AG04450 (cell line): ENCODE data around the gene KCP. TPM values are rescaled to one million over a fixed set of nuclear protein-coding genes. Genes with fewer than 3 reads are reported as not detected.

ENCODE experiments used
- CTCF ChIA-PET: fragments of 300-600, 350-600 bp; formaldehyde crosslinking; extraction: SDS; loops from one replicate; lab custom pipeline; 2022; ENCODE audit warnings: antibody characterized with exemption, inconsistent platforms; lab: Charles Lee
- POLR2A ChIA-PET: fragments of 350-600 bp; formaldehyde crosslinking; extraction: SDS; loops from one replicate; lab custom pipeline; 2021; ENCODE audit warnings: antibody characterized with exemption, inconsistent platforms; lab: Yijun Ruan, JAX
- DNase-seq: peaks from one replicate; pipeline ENCODE4 v3.0.0-alpha.2; 2011; ENCODE audit warnings: low read depth, low spot score
- H3K27ac ChIP-seq: one replicate; pipeline ENCODE4 v1.5.1; 2012; ENCODE audit warnings: low read depth, low read length, control low read depth
- H3K27me3 ChIP-seq: one replicate; pipeline ENCODE4 v1.6.0; 2012; ENCODE audit warnings: low read length; ENCODE audit not compliant: control insufficient read depth, insufficient read depth
- H3K4me3 ChIP-seq: 2 replicates; pipeline ENCODE4 v1.5.1; 2011; ENCODE audit warnings: mild to moderate bottlenecking, low read depth, low read length, control low read depth
- H3K9me3 ChIP-seq: 2 replicates; pipeline ENCODE4 v1.5.1; 2012; ENCODE audit warnings: low read length; ENCODE audit not compliant: control insufficient read depth, insufficient read depth
- CTCF ChIP-seq: IDR thresholded peaks from 2 replicates; pipeline ENCODE4 v1.5.1; 2011; ENCODE audit warnings: low read depth, low read length, control low read depth, inconsistent platforms
- polyA plus RNA-seq: library from polyadenylated mRNA; depleted of rRNA; stranded (reverse); fragments of >200 nt; gene quantifications from 2 replicates; pipeline ENCODE4 v1.2.3, GENCODE V29; 2011

The KCP gene
- polyA plus RNA-seq, 1 experiment: 0.04 TPM

DNA sequence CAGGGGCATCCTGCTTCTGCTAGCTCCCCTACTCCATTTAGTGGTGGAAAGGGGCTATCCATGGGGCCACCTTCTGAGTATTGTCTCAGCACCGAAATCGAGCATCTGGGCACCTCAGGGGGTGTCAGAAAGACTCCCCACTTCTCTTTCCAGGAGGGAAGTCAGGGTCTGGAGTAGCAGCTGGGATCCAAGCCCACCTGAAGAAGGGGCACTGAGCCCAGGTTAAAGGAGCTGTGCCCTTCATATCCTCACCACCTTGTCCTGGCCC lies 77.7 kb downstream of the KCP start:
- DNase-seq: no peak
- Histone ChIP-seq H3K9me3 (no peaks in the 10 kb centered on the region; the same call in 1 of the 2 replicates), H3K27ac (peak overlapping the region; percentile 90), H3K4me3 (peak overlapping the region; percentile 93), H3K27me3 (no peaks in the 10 kb centered on the region)
- CTCF ChIA-PET: interaction anchor here (2.5 kb wide), 1 partner anchor 10 kb away, joined by 14 read pairs; no protein-coding TSS in a partner anchor
- POLR2A ChIA-PET: interaction anchor here (0.5 to 3.0 kb wide), 7 partner anchors 9 to 94 kb away, joined by 3 to 17 read pairs (median 5); partner anchors contain the start of genes ATP6V1F and CALU
- no peak for TF ChIP-seq CTCF

DNA sequence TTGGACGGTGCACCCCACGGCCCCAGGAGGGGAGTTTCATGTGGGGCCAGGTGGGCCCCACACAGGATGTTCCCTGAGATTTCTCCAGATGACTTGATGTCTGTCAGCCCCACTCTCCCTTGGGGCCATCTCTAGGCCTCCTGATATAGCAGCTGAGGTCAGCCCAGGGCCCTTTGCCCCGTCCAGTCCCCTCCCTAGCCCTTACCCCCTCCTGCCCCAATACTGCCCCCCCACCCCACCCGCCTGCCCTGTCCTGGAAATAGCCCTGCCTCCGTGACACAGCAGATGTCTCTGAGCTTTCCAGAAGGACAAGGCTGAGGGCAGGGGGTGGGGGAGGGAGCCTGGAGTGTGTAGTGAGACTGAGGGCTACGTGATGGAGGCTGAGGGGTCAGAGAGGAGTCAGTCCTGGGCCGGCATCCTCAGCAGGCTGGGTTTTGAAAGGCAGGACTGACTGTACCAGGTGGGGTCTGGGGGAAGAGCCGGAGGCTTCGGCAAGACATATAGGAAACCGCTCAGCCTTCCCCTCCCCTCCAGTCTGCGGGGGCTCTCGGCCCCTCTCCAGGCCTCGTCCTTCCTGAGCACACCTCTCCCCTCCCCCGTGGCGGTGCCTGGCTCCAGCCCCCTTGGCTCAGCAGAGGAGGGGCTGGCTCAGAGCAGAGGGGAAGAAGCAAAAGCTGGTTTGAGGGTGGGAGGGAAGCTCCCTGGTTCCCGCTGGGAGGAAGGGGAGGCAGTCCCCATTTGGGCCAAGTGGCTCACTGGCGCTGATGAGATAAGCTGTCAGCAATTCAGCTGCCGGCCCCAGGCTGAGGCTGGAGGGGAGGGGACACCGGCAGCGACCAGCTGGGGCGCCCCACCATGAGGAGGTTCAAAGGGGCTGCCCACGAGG lies 78.3 kb downstream of the KCP start:
- Histone ChIP-seq H3K27me3 (no peaks in the 10 kb centered on the region), H3K4me3 (peak overlapping the region; percentile 93), H3K9me3 (no peaks in the 10 kb centered on the region; the same call in 1 of the 2 replicates), H3K27ac (peak overlapping the region; percentile 90)
- no peak for TF ChIP-seq CTCF
- DNase-seq: no peak
- ChIA-PET POLR2A (interaction anchor here (0.6 to 3.0 kb wide), 12 partner anchors 10 to 93 kb away, joined by 3 to 17 read pairs (median 6); partner anchors contain the start of genes ATP6V1F, CALU and OPN1SW), CTCF (interaction anchor here (0.7 to 2.5 kb wide), 2 partner anchors 10 to 132 kb away, joined by 3 to 14 read pairs; no protein-coding TSS in a partner anchor)

DNA sequence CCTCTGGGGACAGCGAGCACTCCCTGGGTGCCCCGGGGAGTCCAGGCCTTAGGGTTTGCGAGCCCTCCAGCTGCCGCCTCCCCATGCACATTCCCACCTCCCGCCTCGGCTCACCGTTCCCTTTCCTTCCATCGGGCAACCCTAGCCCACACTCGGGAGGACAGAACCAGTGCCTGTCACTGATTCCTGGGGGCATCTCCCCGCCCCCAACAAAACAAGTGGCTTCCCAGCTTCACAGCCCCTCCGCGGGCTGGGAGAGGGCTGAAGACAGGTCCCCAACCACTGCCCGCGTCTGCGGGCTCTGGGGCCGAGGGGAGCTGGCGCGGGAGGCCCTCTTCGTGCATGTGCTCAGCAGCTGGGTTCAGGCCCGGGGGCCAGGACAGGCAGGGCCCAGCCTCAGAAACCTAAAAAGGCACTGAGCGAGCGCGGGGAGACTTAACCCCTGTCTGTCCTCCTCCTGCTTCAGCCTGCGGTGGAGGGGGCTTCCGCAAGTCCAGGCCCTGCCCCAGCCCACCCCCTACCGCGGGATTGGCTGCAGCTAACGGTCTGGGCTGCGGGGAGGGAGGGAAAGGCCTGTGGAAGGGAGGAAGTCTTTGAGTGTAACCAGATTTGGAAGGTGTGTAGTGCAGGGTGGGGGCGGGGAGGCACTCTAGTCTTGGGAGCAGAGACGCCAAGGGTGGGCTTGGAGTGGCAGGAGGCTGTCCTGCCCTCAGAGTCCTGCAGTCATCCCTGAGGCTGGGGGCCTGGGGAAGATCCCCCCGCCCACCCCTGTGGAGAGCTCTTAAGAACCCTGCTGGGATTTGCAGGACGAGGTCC lies 79.1 kb downstream of the KCP start:
- Histone ChIP-seq H3K9me3 (no peaks in the 10 kb centered on the region; the same call in 1 of the 2 replicates), H3K27ac (peak overlapping the region; percentile 77), H3K4me3 (peak overlapping the region; percentile 93), H3K27me3 (no peaks in the 10 kb centered on the region)
- DNase-seq: no peak
- TF ChIP-seq CTCF: no peak
- POLR2A ChIA-PET: interaction anchor here (0.6 to 3.0 kb wide), 10 partner anchors 11 to 131 kb away, joined by 3 to 16 read pairs (median 5); partner anchors contain the start of genes ATP6V1F and OPN1SW
- CTCF ChIA-PET: interaction anchor here (0.7 to 2.5 kb wide), 2 partner anchors 11 to 131 kb away, joined by 3 to 14 read pairs; no protein-coding TSS in a partner anchor

DNA sequence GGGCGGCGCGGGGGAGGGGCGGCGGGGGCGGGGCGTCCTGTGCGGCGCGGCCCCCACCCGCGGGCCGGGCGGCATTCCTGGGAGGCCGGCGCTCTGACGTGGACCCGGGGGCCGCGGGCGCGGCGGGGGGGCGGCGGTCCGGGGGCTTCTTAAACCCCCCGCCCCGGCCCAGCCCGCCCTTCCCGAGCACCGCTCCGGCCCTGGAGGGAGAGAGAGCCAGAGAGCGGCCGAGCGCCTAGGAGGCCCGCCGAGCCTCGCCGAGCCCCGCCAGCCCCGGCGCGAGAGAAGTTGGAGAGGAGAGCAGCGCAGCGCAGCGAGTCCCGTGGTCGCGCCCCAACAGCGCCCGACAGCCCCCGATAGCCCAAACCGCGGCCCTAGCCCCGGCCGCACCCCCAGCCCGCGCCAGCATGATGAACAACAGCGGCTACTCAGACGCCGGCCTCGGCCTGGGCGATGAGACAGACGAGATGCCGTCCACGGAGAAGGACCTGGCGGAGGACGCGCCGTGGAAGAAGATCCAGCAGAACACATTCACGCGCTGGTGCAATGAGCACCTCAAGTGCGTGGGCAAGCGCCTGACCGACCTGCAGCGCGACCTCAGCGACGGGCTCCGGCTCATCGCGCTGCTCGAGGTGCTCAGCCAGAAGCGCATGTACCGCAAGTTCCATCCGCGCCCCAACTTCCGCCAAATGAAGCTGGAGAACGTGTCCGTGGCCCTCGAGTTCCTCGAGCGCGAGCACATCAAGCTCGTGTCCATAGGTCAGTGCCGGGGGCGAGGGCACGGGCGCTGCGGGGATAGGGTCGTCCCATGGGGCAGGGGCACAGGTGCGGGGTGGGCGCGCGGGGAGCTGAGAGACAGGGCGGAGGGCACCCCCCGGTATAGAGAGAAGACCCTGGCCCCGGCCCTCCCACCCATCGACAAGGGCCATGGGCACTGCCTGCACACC lies 80.0 kb downstream of the KCP start, which contains the start of gene FLNC:
FLNC (plus strand) TSS at position 176 of the 947 bp plus-strand sequence; CDS start at position 408, 232 bp downstream.
- H3K27me3 ChIP-seq: no peaks in the 10 kb centered on the region
- CTCF ChIA-PET: no interaction called here
- TF ChIP-seq CTCF: no peak
- H3K27ac ChIP-seq: peak within 1 kb of the TSS; percentile 87
- H3K4me3 ChIP-seq: peak within 1 kb of the TSS; percentile 93
- H3K9me3 ChIP-seq: no peaks in the 10 kb centered on the region; the same call in 1 of the 2 replicates
- DNase-seq: no peak
- POLR2A ChIA-PET: interaction anchor here (0.6 to 3.0 kb wide), 6 partner anchors 29 to 132 kb away, joined by 3 to 16 read pairs (median 6); partner anchors contain the start of gene ATP6V1F
